NCI-H524 (cell line): ENCODE data around the gene TCTN3.
"Not testable (repeated sequence)": the region's sequence is repeated elsewhere in the genome, so short reads cannot be mapped to it uniquely, and the experiment has no call there.

Experiments used
- DNase-seq, 2 experiments: peaks; one replicate each; lab custom pipeline; 2025; lab: John Stamatoyannopoulos, UW

TCTN3 gene

GRCh38 chr10:95626500-95626899, 67.2 kb downstream of the TCTN3 start:
- no peak for DNase-seq

- not testable (repeated sequence) for DNase-seq
Observed at GRCh38 chr10:95620415-95620814, 73.3 kb downstream of the TCTN3 start.

- no peak for DNase-seq
Observed at GRCh38 chr10:95618101-95618500, 75.6 kb downstream of the TCTN3 start.

GRCh38 chr10:95616446-95616845, 77.3 kb downstream of the TCTN3 start:
- DNase-seq = no peak
